GM19438 (cell line): Measurements from ENCODE around the gene SYCP3.

ENCODE experiments used
- ATAC-seq: cut with Tn5 transposase; IDR thresholded peaks from one replicate; pipeline ENCODE4 v1.9.1; 2021; ENCODE audit warnings: low read depth; ENCODE audit not compliant: unreplicated experiment

SYCP3 gene

DNA sequence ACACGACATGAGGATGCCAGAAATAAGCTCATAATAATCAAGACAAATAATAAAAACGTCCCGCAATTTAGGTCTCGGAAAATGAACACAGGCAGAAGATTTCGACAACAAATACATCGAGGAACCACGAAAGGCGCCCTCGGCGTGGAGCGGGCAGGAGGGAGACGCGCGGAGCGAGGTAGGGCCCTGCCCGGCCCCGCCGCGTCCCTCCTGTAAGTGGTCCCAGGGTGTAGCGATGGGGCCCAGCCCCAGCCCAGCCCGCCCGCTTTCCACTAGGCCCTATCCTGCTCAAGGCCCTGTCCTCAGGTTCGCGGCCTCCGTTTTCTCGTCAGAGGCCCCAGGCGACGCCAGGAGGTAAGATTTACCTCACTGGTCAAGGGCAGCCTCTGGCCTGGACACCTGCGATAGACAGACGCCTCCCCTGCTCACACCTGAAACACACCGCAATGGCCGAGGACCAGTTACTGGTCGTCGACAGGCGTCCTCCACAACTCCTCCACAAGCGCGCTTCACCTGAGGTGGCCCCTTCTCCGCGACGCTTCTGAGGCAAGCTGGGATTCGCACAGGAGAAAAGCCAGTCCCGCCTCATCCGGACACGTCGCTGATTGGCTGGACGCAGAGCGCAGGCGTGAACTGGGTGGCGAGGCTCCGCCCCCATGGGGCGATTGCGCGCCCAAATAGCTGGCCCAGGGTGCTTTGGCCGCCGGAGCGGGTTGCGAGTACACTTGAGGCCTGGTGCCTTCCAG, at the start of gene SYCP3:
Gene SYCP3, minus strand, starts transcription at position 543 of the 746 bp plus-strand sequence. CDS start 1,527 bp downstream, outside the sequence.
- no peak for ATAC-seq

DNA sequence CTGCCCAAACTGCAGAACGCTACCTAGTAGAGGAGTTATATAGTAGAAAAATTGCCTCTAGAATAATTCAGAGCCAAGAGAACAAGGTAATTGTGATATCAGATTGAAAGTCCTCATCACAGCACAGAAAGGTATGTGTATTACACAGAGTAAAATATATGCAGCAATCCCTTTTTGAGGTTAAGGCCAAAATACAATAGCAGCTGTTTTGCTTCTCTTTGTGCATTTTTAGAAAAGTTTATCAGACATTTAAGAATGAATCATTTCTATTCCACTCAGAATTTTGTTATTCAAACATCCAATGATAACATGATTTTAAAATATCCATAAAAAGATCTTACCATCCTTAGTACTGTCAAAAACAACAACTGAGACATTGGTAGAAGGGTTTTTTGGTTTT, 46.4 kb upstream of the SYCP3 start:
- ATAC-seq = no peak

DNA sequence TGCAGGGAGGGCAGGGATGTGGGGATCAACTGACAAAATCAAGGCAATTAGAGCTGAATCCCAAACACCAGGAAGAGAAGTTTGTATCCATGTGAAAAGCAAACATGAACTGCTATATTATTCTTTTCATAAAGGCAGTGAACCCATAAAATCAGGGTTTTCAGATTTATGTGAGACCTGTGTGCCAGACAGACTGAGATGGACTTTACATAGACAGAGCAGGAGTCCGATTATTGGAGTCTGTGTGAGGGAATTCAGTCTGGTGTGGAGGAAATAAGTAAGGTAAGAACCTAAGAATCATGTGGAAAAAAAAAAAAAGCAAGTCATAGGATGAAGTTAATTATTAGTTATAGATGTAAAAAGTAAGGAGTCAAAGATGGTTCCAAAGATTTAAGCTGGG, 45.1 kb upstream of the SYCP3 start:
- ATAC-seq = no peak

DNA sequence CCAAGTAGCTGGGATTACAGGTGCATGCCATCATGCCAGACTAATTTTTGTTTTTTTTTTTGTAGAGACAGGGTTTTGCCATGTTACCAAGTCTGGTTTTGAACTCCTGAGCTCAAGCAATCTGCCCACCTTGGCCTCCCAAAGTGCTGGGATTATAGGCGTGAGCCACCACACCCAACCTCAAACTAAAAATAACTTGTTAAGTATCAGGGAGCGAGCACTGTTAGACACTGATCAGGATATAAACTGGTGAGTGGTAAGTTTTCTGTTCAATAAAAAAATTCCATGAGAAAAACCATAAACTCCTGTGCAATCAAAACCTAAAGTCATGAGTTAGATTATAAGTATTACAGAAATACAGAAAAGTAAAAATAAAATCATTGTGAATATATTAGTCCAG, 44.6 kb upstream of the SYCP3 start:
- no peak for ATAC-seq

DNA sequence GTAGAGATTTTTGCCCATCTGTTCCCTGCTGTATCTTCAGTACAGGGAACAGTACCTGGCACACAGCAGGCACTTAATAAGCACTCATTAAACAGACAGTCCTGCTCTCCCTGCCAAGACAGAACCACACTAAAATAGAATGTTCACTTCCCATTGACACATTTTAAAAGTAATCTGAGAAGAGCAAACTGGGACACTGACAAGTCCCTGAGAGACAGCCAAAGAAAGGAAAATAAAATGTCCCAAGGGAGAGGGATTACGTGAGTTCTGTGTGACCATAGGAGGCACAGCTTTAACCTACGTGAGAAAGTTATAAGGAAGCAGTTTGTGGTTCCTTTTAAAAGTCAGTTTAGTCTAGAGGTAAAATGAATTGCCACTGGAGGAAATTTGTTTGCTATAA, 43.9 kb upstream of the SYCP3 start:
- no peak for ATAC-seq

DNA sequence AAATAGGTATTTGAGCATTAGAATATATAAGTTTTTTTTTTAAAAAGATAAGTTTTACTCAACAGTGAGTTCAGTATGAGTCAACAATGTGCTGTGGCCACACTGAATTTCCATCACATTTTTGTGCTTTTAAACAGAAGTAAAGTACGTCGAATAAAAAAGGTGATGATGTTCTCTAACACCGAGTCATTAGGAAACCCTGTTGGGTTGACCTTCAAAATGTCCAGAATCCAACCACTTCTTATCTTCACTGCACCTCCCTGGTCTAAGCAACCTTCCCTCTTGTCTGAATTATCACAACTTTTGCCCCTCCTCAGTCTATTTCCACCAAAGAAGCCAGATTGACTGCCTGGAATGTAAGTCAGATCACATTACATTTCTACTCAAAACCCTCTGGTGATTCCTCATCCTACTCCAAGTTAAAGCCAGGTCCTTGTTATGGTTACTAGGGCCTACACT, 43.0 kb upstream of the SYCP3 start:
- no peak for ATAC-seq

DNA sequence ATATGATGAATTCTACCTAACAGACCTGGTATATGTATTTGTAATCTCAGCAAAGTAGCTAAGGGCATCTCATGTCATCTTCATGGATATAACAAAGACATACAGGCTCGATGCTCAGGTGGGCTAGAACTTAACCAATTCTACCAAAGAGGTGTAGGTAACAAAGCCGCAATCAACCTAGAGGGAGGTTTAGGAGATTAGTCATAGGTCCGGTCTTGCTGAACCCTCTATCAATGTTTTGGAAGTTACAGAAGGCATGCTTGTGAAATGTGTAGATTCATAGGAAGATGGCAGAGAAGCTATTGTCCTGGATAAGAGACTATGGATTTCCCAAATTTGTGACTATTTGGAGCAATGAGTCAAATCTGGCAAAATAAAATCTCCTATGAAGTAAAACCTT, 42.6 kb upstream of the SYCP3 start:
- ATAC-seq = no peak

DNA sequence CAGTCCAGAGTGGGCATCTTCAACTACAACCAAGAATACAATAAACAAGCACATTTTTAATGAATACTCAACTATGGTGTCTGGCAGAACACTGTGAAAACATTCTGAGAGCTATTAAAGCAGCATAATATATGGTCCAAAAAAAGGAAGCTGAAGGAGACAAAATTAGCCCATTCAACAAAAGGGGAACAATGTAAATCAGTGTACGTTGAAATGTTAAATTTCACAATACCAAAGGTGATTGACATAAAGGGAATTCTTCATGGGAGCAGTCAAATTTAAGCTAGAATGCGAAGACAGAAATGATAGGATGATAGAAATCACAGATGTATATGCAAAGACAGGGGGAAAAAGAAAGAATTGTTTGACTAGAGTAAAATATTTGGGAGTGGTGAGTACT, 41.3 kb upstream of the SYCP3 start:
- ATAC-seq = no peak

DNA sequence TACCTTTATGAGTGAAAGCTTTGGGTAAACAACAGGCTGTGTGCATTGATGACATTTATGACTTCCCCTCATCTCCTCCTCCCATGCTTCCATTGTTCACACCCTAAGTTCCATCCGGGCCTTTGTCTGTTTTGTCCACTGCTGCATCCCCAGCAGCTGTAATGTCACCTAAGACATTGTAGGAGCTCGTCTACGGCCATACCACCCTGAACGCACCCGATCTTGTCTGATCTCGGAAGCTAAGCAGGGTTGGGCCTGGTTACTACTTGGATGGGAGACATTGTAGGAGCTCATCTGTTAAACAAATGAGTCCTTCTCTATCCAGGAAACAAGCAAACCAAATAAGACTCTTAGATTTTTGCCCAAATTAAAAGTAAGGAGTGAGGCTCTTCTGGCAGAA, 40.4 kb upstream of the SYCP3 start:
- ATAC-seq = no peak

DNA sequence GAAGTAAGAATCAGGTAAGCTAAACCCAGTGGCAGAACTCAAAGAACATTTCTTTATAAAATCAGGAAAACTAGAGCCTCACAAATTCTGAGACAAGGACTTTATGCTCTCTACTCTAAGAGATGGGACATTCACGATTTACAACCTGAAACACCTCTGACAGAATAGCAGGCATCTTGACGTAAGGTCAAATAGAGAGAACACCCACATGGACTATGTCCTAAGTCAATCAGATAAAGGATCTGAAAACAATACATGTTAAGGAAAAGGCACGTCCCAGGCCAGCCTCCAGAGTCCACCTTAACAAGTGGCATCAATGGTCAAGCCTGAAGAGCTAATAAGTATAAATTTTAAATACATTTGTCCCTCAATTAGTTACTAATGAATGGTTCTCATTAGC, 39.9 kb upstream of the SYCP3 start:
- no peak for ATAC-seq

DNA sequence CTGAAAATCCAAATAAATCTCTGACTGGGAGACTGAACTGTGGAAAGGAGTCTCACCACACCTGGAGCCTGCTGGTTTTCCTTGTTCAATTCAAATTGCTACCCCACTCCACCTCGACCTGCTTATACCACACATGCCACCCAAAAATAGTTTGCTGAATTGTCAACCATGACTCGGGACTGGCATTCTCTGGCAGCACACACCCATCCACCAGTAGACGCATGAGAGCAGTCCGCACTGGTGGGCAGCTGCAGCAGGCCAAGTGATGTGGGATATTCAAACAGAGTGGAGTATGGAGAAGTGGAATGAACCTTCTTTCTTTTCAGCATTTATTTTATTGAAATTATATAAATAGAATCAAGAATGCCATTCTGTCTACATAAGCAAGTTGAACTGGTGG, 38.7 kb upstream of the SYCP3 start:
- no peak for ATAC-seq

DNA sequence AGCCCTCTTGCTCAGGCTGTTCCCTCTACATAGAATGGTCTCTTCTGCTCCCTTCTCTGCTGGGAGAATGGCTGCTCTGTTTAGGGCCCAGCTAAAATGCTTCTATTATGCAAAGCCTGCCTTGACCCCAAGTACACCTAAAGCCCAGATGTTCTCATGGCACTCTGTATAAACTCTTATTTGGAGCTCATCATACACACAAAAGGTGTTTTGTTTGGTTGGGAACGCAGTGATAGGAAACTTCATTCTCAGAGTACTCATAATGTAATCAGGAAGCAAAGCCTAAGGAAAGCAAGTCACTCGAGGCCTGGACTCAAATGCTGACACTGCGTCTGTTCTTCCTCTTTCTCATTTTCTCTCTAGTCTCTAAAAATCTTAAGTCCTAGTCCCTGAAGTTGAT, 38.2 kb upstream of the SYCP3 start:
- ATAC-seq = no peak

DNA sequence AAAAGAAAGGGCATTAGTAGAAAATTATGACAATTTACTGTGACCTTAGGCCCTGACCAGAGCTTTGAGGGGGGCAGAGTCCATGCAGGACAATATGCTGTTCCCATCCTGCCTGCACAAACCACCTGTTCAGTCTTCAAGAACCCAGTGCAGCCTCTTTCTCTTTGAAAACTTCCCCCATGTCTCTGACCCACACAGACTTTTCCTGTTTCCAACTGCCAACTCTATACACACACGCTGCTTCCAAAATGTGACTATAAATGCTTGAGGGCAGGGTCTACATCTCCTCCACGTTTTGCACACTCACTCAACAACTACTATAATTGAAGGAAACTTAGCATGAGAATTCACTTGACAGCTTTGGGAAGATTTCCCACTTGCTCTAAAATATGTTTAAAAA, 36.6 kb upstream of the SYCP3 start:
- ATAC-seq = no peak

DNA sequence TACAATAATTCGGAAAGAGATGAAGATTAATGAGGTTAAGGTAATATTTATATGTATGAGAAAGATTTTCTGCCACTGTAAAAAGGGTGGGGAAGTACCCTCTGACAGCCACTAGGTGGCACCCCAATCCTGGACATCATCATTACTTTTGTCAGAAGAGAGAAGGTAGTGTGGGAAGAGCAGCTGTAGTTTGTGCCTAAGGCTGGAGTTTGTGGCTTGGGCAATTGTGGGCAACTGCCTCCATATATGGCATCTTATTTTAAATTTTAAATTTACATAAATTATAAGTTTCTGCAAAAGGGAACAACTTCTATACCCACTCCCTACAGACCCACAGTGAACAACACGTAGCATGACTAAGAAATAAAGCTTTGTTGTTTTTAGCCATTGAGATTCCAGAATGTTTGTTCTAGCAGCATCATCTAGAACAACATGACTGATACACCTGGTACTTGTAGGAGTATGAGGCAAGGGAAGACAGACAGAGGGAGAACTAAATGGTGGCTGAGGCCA, 34.4 kb upstream of the SYCP3 start:
- ATAC-seq = peak; percentile 83

DNA sequence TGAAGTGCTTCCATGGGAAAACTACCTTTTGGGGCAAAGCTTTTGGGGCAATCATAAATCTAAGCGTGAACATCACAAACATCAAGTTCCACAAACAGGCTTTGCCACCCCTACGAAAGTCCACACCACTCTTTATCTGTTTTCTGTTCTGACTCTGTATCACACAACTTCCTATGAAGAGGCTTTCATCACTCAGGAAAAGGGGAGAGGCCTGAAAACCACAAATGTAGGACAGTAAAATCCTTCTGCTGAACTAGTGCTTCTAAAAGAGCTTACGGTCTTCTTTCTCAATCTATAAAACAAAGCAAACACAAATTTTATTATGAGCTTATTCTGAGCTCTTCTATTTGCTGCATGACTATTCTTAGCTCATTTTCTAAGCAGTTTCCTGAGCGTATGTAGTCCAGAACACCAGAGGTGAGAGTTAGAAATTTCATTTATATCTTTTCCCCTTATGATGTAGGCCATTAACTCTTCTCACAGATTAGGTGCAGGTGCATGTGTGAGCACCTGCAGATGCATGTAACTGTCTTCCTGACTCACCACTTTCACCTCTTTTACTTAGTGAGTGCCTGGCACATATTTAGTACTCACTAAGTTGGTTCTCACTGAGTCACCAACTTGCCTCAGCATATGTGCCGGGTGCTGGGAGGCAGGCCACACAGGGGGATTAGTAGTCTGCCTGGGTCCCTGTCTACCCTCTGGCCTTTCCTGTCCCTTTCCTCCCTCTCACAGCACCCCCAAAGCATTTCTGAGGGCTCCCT, 32.9 kb upstream of the SYCP3 start:
- no peak for ATAC-seq

DNA sequence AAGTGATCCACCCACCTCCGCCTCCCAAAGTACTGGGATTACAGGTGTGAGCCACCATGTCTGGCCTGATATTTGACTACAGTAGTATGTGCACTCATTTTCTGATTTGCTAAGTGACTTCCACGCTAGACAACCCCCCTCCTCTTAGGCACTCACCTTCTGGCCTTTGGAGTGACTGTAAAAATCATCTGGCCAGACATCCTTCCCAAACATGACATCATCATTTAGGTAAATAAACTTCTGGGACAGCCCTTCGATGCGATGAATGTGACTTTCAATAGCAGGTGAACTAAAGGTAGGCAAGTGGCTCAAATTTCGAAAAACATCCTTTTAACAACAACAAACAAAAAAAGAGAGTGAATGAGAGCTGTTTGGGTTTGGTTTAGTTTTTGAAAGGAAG, 30.6 kb upstream of the SYCP3 start:
- ATAC-seq = no peak

DNA sequence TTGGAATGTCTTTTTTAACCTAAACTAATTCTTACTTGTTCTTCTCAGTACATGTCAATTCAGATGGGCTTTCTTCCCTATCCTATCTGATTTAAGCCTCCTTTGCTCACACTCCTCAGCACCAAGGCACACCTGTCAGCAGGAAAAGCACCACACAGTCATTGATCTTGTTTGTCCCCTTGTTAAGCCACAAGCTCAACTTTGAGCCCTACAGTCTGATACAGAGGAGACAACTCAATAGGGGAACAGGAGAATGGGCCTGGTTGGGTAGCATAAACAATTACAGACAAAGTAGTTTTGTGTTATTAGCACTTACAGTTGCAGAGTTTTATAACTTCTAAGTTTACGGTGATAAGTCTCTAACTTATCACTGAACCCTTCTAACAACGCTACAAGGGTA, 29.5 kb upstream of the SYCP3 start:
- ATAC-seq = no peak

DNA sequence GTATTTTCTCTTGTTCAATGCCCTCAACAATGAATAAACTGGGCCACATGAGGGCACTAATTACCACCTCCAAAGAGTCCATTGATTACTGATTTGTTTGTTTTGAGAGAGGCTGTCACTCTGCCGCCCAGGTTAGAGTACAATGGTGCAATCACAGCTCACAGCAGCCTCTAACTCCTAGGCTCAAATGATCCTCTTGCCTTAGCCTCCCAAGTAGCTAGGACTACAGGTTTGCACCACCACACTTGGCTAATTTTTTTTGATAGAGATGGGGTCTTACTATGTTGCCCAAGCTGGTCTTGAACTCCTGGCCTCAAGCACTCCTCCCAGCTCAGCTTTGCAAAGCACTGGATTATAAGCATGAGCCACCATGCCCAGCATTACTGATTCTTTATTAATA, 28.3 kb upstream of the SYCP3 start:
- ATAC-seq = no peak

DNA sequence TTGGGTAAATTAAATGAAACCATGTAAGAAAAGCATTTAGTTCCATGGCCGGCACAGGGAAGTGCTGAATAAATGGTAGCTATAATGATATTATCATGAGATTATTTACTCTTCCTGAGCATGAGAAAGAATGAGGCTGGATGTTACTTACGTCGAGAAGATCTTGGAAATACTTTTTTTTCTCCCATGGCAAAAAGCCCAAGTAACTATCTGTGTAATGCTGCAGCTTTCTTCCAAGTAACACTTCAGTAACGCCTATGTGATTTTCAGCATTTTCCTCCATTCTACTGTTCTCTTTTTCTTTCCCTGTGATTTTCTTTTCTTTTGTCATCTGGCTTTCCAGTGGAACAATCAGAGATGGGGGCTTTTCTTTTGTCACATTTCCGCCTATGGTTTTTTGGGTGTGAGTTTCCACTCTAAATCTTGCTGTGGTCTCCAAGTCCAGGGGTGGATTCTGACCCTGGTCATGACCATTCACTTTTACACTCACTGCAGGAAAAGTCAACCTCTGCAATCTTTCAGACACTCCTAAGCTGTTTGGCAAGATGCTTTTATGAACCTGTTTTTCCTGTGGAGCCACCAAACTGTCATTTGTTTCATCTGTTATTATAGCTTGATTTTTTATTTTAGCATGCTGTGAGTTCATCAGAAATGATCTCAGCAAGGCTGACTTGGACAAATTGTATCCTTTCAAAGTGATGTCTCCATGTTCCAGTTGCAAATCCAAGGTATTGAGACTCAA, 25.0 kb upstream of the SYCP3 start:
- ATAC-seq = no peak

DNA sequence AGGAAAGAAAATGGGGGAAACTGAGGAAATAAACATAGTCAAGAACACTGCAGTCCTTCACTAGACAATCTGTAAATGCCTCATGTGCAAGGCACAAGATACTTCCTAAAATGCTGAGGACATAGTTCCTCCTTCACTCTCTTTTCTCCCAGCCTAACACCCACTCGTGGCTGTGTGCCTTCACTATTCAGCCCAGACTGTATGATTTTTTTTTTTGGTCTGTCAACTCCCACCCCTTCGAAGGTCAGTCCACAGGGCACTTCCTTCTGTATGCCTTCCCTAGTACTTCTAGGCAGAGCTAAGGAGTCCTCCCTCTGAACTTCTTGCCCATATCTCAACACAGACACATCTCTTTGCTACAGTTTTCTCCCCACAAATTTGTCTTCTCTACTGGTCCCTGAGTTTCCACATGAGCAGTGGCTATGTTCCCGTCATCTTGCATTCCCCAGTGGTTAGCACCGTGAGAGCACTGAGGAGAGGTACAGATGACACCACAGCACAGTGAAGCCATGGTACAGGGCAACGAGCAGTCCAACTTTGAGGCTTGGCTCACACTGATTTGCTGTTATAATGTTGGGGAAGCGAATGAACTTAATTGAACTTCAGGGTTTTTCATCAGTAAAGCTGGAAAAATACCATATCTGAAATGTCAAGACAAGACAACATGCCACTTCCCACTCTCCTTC, 24.1 kb upstream of the SYCP3 start:
- ATAC-seq = no peak

DNA sequence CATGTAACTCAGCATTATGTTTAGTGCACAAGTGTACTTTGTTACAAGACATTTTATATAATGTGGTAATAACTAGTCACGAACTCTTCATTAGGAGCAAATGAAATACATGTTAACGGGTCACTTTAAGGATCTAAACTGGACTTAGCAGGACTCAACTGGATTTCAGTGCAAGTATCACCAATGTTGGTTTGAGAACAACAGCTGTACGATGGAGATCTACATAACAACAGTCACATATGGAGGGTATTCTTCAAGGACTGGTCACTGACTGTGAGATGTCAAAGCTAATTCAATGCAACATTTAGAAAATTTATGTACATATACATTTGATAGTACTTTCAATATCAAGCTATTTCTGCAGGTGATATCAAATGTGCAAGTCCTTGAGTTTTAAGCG, 22.5 kb upstream of the SYCP3 start:
- ATAC-seq = no peak
